HepG2 (cell line): ENCODE measurements around the gene ENPP7. TPM values are rescaled to one million over a fixed set of nuclear protein-coding genes. Genes with fewer than 3 reads are reported as not detected.

ENCODE experiments used
- HNF4G ChIP-seq, 2 experiments: sonication (generic) in 1 of 2; formaldehyde crosslinking in 1 of 2; IDR thresholded peaks; 2 replicates each; pipeline versions ENCODE4 v1.4.0 to v1.6.1; 2011 to 2020; ENCODE audit warnings: borderline replicate concordance in 2 of 2, low read depth in 2 of 2, mild to moderate bottlenecking in 2 of 2, low read length in 1 of 2, missing genetic modification reagents in 1 of 2, moderate library complexity in 1 of 2
- MBD4 ChIP-seq: IDR thresholded peaks from 2 replicates; pipeline ENCODE4 v1.6.1; 2012; ENCODE audit warnings: low read length, inconsistent platforms, borderline replicate concordance
- MTF2 ChIP-seq: sonication (generic); formaldehyde crosslinking; IDR thresholded peaks from 2 replicates; pipeline ENCODE4 v1.5.0; 2020; ENCODE audit warnings: missing genetic modification reagents, borderline replicate concordance
- RAD21 ChIP-seq: fragments of 450-650 bp; formaldehyde crosslinking; IDR thresholded peaks from 2 replicates; pipeline ENCODE4 v1.5.0; 2020; ENCODE audit warnings: mild to moderate bottlenecking
- YEATS4 ChIP-seq: sonication (generic); formaldehyde crosslinking; IDR thresholded peaks from 2 replicates; pipeline ENCODE4 v1.4.0; 2020; ENCODE audit warnings: missing genetic modification reagents, borderline replicate concordance
- ZNF839 ChIP-seq: sonication (generic); formaldehyde crosslinking; IDR thresholded peaks from 2 replicates; pipeline ENCODE4 v1.4.0; 2020; ENCODE audit warnings: missing genetic modification reagents, mild to moderate bottlenecking, borderline replicate concordance
- ZNF883 ChIP-seq: sonication (generic); formaldehyde crosslinking; IDR thresholded peaks from 2 replicates; pipeline ENCODE4 v1.5.1; 2020; ENCODE audit warnings: mild to moderate bottlenecking, missing genetic modification reagents; ENCODE audit errors: not compliant biosample characterization
- polyA plus RNA-seq, 8 experiments: library from polyadenylated mRNA; depleted of rRNA in 3 of 8; stranded (reverse) in 7 of 8; unstranded in 1 of 8; fragments of >200 nt; fragmentation: Illumina TruSeq in 4 of 8; extraction: Trizol in 4 of 8; gene quantifications; 2 replicates each; pipeline versions ENCODE4 v1.2.1 to v1.2.3, GENCODE V29; 2011 to 2016; ENCODE audit warnings: low read depth in 4 of 8, missing spikeins in 1 of 8, mixed read lengths in 1 of 8; ENCODE audit not compliant: insufficient read depth in 1 of 8
- total RNA-seq, 5 experiments: library from RNA; depleted of rRNA; stranded (reverse); fragments of >200 nt; fragmentation: Illumina TruSeq; extraction: Trizol; gene quantifications; 2 replicates each; pipeline ENCODE4 v1.2.3, GENCODE V29; 2016; ENCODE audit warnings: low read depth in 1 of 5
- TF ChIP-seq, protein P1 (sequence below): sonication (generic); formaldehyde crosslinking; IDR thresholded peaks from 2 replicates; pipeline ENCODE4 v1.4.0; 2020; ENCODE audit warnings: missing genetic modification reagents, borderline replicate concordance
- TF ChIP-seq, protein P2 (sequence below): sonication (generic); formaldehyde crosslinking; IDR thresholded peaks from 2 replicates; pipeline ENCODE4 v1.5.1; 2020; ENCODE audit warnings: mild to moderate bottlenecking, missing genetic modification reagents, borderline replicate concordance
- TF ChIP-seq, protein P3 (sequence below): sonication (generic); formaldehyde crosslinking; conservative IDR thresholded peaks from 2 replicates; pipeline ENCODE4 v1.8.1; 2023; ENCODE audit warnings: missing genetic modification reagents
- TF ChIP-seq, protein P4 (sequence below): sonication (generic); formaldehyde crosslinking; IDR thresholded peaks from 2 replicates; pipeline ENCODE4 v1.4.0; 2020; ENCODE audit warnings: missing genetic modification reagents, borderline replicate concordance

ENPP7 gene
- total and polyA plus RNA-seq, 2 of the 13 experiments (the other 11 are each of a cell fraction or from before 2014, with no cell fraction given) = 1.1 to 2.2 TPM

DNA sequence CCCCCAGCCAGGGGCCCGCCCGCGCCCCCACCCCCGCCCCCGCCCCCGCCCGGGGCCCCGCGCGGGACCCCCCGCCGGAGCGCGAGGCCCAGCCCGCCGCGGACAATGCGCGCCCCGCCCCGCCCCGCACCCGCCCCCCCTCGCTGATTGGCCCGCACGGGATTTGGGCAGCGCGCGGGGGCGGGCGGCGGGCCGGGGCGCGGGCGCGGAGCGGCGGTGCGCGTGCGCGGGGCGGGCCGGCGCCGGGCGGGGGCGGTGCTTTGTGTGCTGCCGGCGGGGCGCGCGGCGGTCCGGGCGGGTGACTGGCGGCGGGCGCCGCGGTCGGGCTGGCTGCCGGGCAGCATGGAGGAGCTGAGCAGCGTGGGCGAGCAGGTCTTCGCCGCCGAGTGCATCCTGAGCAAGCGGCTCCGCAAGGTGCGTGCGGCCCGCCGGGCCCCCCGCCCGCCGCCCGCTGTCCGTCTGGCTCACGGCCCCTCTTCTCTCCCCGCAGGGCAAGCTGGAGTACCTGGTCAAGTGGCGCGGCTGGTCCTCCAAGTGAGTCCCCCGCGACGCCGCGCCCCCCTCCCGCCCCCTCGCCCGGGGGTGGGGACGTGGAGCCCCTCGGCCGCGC, 47.3 kb downstream of the ENPP7 start, which contains the start of gene CBX2 (continued):
- peak; percentile 23; the same call in 1 of the 2 replicates for TF ChIP-seq YEATS4 (CRISPR knock-in tag)
- TF ChIP-seq, protein P1, sequence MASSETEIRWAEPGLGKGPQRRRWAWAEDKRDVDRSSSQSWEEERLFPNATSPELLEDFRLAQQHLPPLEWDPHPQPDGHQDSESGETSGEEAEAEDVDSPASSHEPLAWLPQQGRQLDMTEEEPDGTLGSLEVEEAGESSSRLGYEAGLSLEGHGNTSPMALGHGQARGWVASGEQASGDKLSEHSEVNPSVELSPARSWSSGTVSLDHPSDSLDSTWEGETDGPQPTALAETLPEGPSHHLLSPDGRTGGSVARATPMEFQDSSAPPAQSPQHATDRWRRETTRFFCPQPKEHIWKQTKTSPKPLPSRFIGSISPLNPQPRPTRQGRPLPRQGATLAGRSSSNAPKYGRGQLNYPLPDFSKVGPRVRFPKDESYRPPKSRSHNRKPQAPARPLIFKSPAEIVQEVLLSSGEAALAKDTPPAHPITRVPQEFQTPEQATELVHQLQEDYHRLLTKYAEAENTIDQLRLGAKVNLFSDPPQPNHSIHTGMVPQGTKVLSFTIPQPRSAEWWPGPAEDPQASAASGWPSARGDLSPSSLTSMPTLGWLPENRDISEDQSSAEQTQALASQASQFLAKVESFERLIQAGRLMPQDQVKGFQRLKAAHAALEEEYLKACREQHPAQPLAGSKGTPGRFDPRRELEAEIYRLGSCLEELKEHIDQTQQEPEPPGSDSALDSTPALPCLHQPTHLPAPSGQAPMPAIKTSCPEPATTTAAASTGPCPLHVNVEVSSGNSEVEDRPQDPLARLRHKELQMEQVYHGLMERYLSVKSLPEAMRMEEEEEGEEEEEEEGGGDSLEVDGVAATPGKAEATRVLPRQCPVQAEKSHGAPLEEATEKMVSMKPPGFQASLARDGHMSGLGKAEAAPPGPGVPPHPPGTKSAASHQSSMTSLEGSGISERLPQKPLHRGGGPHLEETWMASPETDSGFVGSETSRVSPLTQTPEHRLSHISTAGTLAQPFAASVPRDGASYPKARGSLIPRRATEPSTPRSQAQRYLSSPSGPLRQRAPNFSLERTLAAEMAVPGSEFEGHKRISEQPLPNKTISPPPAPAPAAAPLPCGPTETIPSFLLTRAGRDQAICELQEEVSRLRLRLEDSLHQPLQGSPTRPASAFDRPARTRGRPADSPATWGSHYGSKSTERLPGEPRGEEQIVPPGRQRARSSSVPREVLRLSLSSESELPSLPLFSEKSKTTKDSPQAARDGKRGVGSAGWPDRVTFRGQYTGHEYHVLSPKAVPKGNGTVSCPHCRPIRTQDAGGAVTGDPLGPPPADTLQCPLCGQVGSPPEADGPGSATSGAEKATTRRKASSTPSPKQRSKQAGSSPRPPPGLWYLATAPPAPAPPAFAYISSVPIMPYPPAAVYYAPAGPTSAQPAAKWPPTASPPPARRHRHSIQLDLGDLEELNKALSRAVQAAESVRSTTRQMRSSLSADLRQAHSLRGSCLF (CRISPR knock-in tag) = no peak
- TF ChIP-seq MBD4 = no peak
- TF ChIP-seq MTF2 (CRISPR knock-in tag) = no peak
- 0 out of 2 replicates have a peak, but pooled peaks have one; percentile 35 for TF ChIP-seq RAD21
- TF ChIP-seq, protein P2, sequence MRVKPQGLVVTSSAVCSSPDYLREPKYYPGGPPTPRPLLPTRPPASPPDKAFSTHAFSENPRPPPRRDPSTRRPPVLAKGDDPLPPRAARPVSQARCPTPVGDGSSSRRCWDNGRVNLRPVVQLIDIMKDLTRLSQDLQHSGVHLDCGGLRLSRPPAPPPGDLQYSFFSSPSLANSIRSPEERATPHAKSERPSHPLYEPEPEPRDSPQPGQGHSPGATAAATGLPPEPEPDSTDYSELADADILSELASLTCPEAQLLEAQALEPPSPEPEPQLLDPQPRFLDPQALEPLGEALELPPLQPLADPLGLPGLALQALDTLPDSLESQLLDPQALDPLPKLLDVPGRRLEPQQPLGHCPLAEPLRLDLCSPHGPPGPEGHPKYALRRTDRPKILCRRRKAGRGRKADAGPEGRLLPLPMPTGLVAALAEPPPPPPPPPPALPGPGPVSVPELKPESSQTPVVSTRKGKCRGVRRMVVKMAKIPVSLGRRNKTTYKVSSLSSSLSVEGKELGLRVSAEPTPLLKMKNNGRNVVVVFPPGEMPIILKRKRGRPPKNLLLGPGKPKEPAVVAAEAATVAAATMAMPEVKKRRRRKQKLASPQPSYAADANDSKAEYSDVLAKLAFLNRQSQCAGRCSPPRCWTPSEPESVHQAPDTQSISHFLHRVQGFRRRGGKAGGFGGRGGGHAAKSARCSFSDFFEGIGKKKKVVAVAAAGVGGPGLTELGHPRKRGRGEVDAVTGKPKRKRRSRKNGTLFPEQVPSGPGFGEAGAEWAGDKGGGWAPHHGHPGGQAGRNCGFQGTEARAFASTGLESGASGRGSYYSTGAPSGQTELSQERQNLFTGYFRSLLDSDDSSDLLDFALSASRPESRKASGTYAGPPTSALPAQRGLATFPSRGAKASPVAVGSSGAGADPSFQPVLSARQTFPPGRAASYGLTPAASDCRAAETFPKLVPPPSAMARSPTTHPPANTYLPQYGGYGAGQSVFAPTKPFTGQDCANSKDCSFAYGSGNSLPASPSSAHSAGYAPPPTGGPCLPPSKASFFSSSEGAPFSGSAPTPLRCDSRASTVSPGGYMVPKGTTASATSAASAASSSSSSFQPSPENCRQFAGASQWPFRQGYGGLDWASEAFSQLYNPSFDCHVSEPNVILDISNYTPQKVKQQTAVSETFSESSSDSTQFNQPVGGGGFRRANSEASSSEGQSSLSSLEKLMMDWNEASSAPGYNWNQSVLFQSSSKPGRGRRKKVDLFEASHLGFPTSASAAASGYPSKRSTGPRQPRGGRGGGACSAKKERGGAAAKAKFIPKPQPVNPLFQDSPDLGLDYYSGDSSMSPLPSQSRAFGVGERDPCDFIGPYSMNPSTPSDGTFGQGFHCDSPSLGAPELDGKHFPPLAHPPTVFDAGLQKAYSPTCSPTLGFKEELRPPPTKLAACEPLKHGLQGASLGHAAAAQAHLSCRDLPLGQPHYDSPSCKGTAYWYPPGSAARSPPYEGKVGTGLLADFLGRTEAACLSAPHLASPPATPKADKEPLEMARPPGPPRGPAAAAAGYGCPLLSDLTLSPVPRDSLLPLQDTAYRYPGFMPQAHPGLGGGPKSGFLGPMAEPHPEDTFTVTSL (CRISPR knock-in tag) = no peak
- no peak for TF ChIP-seq ZNF839
- TF ChIP-seq ZNF883 = no peak
- TF ChIP-seq, protein P3, sequence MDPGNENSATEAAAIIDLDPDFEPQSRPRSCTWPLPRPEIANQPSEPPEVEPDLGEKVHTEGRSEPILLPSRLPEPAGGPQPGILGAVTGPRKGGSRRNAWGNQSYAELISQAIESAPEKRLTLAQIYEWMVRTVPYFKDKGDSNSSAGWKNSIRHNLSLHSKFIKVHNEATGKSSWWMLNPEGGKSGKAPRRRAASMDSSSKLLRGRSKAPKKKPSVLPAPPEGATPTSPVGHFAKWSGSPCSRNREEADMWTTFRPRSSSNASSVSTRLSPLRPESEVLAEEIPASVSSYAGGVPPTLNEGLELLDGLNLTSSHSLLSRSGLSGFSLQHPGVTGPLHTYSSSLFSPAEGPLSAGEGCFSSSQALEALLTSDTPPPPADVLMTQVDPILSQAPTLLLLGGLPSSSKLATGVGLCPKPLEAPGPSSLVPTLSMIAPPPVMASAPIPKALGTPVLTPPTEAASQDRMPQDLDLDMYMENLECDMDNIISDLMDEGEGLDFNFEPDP (CRISPR knock-in tag) = no peak
- TF ChIP-seq, protein P4, sequence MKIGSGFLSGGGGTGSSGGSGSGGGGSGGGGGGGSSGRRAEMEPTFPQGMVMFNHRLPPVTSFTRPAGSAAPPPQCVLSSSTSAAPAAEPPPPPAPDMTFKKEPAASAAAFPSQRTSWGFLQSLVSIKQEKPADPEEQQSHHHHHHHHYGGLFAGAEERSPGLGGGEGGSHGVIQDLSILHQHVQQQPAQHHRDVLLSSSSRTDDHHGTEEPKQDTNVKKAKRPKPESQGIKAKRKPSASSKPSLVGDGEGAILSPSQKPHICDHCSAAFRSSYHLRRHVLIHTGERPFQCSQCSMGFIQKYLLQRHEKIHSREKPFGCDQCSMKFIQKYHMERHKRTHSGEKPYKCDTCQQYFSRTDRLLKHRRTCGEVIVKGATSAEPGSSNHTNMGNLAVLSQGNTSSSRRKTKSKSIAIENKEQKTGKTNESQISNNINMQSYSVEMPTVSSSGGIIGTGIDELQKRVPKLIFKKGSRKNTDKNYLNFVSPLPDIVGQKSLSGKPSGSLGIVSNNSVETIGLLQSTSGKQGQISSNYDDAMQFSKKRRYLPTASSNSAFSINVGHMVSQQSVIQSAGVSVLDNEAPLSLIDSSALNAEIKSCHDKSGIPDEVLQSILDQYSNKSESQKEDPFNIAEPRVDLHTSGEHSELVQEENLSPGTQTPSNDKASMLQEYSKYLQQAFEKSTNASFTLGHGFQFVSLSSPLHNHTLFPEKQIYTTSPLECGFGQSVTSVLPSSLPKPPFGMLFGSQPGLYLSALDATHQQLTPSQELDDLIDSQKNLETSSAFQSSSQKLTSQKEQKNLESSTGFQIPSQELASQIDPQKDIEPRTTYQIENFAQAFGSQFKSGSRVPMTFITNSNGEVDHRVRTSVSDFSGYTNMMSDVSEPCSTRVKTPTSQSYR = no peak
- no peak for TF ChIP-seq HNF4G (IDR thresholded peaks at IDR 0.05; ENCODE audit: borderline replicate concordance, low read depth, low read length)
- no peak for TF ChIP-seq HNF4G (CRISPR knock-in tag; IDR thresholded peaks at IDR 0.05; ENCODE audit: borderline replicate concordance, low read depth)
